ENCODE measurements around the gene ROBO2.

GRCh38 chr3:77626157-77626556 is 586.3 kb downstream of the ROBO2 start:
- TF ChIP-seq NFRKB (IDR thresholded peaks at IDR 0.05) (no peak), FOXK2 (IDR thresholded peaks at IDR 0.05) (no peak), FOXM1 (IDR thresholded peaks at IDR 0.05; ENCODE audit: borderline replicate concordance) (no peak), PKNOX1 (IDR thresholded peaks at IDR 0.05) (no peak), SP1 (IDR thresholded peaks at IDR 0.05) (no peak)

Measured in HEK293T (cell line).